NCI-H187 (cell line): ENCODE measurements around the gene ASB16.
A peak's percentile ranks its signal among the peaks of the same experiment; 100 is the strongest.
"Not testable (repeated sequence)": the region's sequence is repeated elsewhere in the genome, so short reads cannot be mapped to it uniquely, and the experiment has no call there.

Source experiments
- DNase-seq, 2 experiments: peaks; one replicate each; lab custom pipeline; 2025; lab: John Stamatoyannopoulos, UW

The ASB16 gene, protein sequence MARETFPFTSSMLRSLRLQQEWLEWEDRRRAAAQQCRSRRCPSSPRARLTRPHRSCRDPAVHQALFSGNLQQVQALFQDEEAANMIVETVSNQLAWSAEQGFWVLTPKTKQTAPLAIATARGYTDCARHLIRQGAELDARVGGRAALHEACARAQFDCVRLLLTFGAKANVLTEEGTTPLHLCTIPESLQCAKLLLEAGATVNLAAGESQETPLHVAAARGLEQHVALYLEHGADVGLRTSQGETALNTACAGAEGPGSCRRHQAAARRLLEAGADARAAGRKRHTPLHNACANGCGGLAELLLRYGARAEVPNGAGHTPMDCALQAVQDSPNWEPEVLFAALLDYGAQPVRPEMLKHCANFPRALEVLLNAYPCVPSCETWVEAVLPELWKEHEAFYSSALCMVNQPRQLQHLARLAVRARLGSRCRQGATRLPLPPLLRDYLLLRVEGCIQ

DNA sequence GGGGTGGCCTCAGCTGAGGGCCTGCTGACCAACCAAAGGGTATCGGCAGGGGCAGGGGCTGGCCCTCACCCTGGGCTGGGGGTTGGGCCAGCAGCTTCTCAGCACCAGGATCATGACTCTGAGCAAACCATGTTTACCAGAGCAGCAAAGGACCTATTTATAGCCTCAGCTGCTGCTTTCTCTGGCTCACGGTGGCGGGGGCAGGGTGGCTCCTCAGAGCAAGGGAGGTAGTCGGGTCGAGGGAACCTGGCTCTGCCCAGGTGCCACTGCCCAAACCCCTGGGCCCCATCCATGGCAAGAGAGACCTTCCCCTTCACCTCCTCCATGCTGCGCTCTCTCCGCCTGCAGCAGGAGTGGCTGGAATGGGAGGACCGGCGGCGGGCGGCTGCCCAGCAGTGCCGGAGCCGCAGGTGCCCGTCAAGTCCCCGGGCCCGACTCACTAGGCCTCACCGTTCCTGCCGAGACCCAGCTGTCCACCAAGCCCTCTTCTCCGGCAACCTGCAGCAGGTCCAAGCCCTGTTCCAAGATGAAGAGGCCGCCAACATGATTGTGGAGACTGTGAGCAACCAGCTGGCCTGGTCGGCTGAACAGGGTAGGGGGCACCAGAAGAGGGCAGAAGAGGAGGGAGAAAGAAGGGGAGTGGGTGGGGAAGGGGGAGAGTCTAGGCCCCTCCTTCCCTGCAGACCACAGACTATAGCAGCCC lies at the start of gene ASB16:
ASB16 (plus strand) TSS at position 206 of the 703 bp plus-strand sequence; CDS start at position 292, 86 bp downstream.
- DNase-seq = peak in 1 of 2 experiments; percentile 21

DNA sequence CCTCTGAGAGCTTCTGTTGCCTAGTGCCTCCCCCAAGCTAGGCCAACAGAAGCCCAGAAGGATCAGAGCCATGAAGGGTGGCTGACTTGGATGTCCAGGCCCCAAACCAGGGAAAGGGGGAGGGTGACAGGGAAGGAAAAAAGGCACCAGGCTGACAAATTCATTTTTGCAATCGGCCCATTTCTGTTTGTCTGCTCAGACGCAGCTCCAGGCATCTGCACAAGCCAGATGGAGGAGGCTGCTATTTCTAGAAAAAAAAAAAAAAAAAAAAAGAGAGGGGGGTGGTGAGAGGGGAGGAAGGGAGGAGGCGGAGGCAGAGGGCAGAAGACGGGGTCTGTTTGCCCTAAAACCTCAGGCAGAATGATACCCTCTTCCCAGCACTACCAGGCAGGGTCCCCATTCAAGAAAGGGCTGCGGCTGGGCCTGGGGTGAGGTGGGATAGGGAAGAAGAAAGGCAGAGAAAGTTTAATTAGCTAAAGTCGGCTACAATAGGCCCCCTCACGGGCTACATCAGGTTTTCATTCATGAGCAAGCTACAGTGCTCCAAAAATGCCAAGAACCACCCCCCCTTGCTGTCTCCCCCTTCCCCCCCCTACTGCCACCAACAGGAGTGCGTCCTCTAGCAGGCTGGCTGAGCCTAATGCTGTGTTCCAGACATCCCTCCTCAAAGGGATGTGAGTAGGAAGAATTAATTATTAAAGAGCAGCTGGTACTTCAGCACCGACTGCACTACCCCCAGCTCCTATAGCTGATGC lies 49.5 kb upstream of the ASB16 start:
- DNase-seq = no peak

DNA sequence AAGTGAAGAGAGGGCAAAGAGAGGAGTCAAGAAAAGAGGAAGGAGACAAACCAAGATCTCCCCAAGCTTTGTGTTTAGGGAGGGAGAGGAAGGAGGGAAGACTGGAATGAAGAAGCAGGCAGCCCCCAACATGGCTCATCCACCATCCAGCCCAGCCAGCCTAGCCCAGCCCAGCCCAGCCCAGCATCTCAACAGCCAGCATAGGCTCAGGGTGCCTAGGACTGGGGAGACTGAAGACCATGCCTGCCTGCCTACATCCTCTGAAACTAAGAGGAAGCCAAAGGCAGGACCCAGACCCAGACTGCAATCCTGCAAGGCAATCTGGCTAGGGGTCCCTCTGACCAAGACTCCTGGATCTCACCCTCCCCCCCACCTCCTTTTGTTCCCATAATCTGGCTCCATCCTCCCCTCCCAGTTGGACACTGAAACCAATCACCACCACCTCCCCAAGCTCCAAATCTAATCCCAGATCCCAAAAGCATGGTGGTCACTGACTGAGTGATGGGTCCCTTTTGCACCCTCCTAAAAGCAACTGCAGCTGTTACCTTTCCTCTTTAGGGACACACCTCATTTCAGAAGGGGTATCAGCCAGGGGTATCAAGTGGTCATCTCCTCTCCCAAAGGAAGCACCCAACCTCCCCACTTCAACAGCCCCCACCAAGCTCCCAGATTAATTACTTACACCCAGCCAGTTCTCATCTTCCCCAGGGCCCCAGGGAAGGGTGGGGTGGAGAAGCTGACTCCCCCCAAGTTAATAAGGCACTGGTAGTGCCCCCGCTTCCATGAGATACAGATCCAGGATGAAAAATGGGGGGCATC lies 48.3 kb upstream of the ASB16 start:
- DNase-seq = no peak

DNA sequence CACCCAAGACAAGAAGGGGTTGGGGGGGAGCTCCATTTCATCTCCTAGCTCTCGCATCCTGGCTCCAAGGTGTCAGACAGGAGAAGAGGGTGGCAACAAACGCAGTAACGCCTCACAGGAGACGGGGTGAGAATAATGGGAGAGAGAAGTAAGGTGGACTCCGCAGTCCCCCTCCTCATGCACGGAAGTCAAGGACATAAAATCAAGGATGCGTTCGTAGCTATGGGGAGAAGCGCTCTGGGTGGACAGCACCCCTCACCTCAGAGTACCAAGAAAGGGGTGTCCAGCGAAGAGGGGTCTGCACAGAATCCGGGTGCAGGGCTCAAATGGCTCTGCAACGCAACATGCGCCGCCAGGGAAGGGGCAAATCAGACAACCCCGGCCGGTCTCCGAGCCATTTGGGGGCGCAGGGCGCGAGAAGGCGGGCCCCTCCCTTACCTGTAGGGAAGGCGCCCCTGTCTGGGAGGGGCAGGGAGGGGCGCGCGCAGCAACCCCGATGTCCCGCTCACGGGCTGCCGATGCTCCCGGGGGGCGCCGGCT lies 47.6 kb upstream of the ASB16 start:
- DNase-seq = no peak

DNA sequence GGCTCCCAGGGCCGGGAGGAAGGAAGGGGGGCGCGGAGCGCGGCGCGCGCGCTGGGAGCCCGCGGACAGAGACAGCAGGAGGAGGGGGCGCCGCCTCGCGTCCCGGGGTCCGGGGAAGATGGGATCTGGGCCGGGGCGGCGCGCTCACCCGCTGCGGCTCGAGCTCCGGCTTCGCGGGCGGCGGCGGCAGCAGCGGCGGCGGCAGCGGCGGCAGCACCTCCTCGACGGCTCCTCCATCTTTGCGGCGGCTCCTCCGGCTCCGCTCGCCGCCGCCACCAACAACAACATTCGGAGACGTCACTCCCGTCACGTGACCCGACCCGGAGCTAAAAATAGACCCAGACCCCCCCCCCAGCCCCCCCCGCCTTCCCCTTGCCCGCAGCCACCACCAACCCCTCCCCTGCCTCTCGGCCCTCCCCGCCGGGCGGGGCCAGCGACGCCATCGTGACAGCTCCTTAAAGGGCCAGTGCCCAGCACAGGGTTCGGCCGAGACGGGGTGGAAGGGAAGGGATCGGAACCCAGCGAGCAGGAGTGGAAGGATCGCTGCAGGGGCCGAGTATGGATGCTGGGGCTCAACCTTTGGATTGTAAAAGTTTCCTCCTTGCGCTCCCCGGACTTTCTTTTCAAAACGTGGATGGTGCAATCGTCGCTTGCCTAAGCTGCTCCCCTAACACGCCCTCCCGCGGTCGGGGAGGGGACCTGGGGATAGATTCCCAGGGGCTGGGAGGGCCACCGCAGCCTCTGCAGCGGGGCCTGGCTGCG lies 47.0 kb upstream of the ASB16 start, which contains the start of gene HDAC5:
HDAC5 (minus strand) TSS at position 286 of the 762 bp plus-strand sequence. CDS start 6,126 bp downstream, outside the sequence.
- DNase-seq = peak; percentile 82 to 95

DNA sequence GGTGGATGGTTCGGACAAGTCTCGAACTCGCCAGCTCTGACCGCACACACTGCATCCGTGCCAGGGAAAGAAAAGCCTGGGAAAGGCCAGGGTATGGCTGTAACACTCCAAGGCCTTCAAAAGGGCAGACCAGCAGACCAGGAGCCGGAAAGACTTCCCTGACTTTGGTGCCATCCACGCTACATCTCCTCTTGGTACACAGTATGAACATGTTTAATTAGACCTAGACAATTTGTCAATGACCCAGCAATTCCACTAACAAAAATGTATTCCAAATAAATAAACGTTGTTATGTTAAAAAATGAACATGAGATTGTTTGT lies 46.4 kb upstream of the ASB16 start:
- DNase-seq = no peak

DNA sequence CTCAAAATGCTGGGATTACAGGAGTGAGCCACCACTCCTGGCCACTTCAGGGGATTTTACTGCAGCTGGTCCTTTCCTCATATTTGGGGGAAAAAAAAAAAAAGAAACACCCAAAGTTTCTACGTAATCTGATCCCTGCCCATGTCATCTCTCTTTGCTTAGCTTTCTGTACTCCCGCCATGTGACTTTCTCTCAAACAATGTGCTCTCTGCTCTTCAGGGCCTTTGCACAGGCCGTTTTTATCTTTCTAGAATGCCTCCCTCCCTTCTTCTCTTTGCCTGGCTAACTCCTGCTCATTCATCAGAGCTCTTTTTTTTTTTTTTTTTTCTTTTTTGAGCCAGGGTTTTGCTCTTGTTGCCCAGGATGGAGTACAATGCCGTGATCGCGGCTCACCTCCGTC lies 42.1 kb upstream of the ASB16 start:
- DNase-seq = no peak

DNA sequence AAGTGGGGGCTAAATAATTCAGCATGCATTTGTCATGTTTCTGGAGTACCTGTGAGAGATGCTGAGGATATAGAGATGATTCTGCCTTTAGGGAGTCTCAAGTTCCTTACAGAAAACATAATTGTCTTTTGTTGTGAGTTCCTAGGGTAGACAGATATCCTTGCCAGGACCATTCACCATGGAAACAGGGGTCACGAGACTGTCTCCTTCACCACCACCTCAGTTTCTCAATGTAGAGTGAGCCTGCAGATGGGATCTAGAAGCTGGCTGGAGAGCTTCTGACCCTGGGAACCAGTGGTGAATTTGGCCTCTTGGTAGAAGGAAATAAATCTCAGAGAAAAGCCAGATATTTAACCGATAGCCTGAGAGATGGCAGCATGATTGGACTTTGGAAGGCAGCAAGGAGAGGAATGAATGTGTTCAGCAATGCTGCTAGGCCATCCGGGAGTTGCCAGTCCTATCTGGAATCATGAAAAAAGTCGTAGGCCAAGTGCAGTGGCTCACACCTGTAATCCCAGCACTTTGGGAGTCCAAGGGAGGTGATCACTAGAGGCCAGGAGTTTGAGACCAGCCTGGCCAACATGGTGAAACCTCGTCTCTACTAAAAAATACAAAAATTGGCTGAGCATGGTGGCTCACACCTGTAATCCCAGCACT lies 39.7 kb upstream of the ASB16 start:
- DNase-seq = no peak

DNA sequence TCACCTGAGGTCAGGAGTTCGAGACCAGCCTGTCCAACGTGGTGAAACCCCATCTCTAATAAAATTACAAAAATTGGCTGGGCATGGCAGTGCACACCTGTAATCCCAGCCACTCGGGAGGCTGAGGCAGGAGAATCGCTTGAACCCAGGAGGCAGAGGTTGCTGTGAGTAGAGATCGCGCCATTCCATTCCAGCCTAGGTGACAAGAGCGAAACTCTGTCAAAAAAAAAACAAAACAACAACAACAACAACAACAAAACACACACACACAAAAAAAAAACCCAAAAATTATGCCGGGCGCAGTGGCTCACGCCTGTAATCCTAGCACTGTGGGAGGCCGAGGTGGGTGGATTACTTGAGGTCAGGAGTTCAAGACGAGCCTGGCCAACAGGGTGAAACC lies 39.1 kb upstream of the ASB16 start:
- not testable (repeated sequence) for DNase-seq

DNA sequence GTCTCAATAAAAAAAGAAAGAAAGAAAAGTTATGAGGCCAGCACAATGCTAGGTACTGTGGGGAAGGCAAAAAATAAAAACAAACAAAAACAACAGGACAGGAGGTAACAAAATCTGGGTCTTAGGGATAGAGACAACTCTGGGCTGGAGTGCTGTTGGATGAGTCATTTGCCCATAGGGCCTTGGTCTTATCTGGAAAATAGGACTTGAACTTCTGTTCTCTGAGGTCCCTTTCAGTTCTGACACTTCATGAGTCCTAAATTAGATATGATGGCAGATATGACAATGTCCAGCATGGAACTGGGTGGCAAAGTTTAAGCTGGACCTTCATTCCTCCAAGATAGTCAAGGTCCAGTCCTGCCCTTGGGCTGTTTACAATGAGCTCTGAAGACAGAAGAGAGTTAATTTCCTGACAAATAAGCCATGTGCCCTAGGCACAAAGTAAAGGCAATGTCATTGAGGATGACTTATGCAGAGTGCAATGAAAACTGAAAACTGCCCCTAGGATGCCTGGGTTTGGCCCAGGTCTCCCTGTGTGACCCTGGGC lies 38.2 kb upstream of the ASB16 start:
- DNase-seq = no peak

DNA sequence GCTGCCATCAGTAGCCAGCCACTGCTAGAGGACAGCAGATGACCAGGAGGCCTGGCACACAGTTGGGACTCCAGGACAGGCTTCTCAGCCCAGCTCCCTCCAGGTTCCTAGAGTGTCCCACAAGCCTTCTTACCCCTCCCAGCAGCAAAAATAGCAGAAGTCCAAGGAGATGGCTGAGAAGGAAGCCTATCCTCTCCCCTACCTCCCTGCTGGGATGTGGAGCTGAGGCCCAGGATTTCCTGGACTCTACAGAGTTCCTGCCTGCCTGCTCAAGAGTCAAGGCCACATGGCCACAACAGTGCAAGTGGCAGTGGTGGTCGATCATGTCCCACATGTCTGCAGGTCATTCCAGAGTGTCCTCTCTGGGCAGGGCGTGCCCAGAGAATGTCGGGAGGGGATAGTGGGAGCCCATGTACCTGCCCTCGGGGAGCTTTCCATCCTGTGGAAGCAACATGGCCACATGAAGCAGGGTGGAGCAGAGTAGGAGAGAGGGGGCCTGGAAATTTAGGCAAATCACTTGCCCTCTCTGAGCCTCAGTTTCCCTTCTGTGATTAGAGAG lies 36.5 kb upstream of the ASB16 start:
- DNase-seq = no peak

DNA sequence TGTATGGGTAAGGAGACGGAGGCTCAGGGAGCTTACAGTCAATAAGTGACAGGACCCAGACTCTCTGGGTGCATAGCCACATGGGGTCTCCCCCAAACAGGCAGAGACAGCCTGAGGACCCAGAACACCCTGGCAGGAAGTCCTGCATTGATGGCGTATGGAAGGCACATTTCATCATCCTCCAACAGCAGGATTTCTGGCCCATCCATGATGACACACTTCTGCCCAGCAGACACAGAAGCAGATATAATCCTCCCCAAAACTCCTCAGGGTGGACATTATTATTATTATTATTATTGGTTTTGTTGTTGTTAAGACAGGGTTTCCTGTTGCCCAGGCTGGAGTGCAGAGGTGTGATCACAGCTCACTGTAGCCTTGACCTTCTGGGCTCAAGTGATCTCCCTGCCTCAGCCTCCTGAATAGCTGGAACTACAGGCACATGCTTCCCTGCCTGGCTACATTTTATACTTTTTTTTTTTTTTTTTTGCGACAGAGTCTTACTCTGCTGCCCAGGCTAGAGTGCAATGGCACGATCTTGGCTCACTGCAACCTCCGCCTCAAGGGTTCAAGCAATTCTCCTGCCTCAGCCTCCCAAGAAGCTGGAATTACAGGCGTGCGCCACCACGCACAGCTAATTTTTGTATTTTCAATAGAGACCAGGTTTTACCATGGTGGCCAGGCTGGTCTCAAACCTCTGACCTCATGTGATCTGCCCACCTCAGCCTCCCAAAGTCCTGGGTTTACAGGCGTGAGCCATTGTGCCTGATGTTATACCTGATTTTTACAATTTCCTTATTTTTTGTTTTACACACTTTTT lies 35.5 kb upstream of the ASB16 start:
- DNase-seq = no peak

DNA sequence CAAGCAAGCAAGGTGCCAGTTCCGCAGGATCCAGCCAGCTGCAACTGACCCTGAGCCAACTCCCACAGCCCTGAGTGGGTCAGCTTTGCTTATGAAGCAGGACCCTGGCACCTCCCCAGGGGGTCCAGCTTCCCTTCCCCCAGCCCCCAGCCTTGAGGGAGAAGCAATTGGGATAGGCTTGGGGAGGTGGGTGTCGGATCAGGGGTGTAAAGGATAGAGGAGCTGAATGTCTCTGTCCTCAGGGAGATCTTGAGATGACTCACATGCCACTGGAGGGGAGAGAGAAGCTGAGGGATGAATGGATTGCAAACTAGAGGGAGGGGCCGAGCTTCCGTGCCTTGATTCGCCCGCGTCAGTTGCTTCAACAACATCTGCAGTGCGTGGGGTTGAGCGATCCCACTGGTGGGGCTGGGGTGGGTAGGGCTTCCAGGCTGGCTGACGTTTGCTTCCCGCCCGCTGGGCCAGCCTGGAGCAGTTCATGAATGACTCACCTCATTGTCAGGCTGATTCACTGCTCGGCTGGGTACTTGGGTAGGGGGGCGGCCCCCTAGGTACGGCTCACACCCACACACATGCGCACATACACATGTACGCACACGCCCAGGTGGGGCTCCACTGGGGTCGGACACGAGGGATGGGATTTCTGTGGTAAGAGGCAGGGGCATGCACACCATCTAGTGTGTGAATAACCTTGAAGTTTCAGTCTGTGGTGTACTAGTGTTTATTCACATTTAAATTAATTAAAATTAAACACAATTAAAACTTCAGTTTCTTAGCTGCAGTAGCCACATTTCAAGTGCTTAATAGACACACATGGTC lies 32.4 kb upstream of the ASB16 start:
- DNase-seq = no peak

DNA sequence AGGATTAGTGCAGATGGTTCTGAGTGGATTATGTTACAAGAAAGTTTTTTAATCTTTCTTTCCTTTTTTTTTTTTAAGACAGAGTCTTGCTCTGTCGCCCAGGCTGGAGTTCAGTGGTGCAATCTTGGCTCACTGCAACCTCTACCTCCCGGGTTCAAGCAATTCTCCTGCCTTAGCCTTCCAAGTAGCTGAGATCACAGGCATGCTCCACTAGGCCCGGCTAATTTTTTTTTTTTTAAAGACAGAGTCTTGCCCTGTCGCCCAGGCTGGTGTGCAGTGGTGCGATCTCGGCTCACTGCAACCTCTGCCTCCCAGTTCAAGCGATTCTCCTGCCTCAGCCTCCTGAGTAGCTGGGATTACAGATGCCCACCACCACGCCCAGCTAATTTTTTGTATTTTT lies 26.6 kb upstream of the ASB16 start:
- not testable (repeated sequence) for DNase-seq

DNA sequence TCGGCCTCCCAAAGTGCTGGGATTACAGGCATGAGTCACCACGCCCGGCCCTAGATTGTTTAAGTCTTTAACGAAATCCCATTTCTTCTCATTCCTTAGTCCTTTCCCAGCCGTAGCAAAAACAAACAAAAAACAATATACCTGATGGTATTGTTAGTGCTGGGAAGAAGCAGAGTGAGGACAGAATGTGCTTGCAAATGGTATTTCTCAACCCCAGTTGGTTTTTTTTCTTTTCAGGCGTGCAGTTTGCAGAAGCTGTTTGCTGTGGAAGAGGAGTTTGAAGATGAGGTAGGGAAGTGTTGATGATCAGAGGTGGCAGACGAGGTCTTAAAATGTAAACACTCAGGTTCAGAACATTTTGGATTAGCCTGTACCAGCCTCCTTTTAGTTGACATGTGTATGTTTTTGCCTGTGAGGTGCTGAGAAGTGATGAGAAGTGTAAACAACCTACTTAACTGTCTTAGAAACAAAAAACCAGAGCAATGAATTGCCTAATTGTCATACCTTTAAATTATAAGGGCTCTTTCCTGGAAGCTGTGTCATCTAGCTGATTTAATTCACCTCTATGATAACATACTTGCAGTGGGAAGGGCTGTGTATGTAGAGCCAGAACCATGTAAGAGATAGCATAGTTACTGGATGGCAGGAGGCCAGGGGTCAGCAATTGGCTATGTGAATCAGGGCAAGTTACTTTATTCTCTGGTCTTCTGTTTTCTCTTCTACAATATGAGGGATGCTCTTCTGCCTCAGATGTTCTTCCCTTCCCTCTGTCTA lies 25.4 kb upstream of the ASB16 start:
- DNase-seq = no peak

DNA sequence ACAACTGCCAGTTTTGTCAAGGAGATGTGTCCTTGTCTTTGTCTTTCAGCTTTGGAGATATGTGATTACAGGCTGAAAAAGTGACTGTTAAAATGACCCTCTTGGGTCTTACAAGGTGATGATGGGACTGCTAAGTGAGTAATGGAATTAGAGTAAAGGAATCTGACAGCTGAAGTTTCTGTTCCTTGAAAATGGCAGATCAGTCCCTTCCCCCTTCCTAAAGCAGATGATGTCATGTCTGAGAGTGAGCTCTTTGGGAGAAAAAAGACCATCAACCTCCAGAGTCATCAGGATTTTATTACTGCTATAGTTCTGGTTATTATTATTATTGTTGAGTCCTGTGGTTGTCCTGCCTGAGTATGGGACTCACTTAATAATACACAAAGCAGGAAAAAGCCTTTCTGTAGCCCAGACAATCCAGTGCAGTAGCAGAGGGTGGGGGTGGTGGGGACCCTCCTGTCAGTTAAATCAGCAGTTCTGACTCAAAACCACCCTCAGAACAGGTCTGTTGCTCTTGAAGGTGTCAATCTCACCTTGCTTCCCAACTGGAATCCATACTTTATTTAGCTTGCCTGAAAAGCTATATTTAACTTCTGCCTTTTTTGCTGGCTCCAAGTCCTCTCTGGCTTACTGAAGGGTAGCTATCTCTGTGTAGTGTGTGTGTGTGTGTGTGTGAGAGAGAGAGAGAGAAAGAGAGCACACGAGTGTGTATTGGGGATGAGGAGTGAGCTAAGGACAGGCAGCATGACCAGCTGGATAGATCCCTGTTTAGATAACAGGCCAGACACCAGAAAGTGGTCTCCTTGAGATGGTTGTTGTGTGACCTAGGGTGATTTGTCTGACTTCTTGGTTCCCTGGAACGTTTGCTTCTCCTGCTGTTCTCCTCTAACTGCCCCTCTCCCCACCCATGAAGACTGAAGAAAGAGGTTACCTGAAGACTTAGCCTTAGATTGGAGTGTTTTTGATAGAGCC lies 23.8 kb upstream of the ASB16 start:
- no peak for DNase-seq
